Nucleus accumbens (tissue), 56 donors: ENCODE results near the gene TYRO3.
A peak's percentile ranks its signal among the peaks of the same experiment; 100 is the strongest.

Experiments
- DNase-seq, 56 donors: peaks; one replicate each; lab custom pipeline; 2025; lab: John Stamatoyannopoulos, UW

TYRO3 gene

GRCh38 chr15:41558400-41559238 lies at the start of gene TYRO3:
Gene TYRO3 (plus strand): TSS chr15:41559212. CDS start chr15:41559258, 46 bp downstream.
- DNase-seq: peak in 52 of 56 donors; percentile 23 to 90 (median 76)

- DNase-seq: no peak
These were observed 48.3 kb upstream of the TYRO3 start for GRCh38 chr15:41510728-41511127.

- DNase-seq: peak in 1 of 56 donors; percentile 15
These were observed 47.6 kb upstream of the TYRO3 start for GRCh38 chr15:41511331-41511898.

- no peak for DNase-seq
These were observed 47.1 kb upstream of the TYRO3 start for GRCh38 chr15:41511899-41512369.

- DNase-seq: no peak
These were observed 46.5 kb upstream of the TYRO3 start for GRCh38 chr15:41512512-41512939.

- no peak for DNase-seq
These were observed 46.0 kb upstream of the TYRO3 start for GRCh38 chr15:41512940-41513505.

GRCh38 chr15:41513506-41514227 lies 45.3 kb upstream of the TYRO3 start, which contains the start of gene LTK:
Gene LTK (minus strand): TSS chr15:41513827. CDS start chr15:41513709, 118 bp downstream.
- no peak for DNase-seq

- no peak for DNase-seq
These were observed 41.0 kb upstream of the TYRO3 start for GRCh38 chr15:41517895-41518449.

- DNase-seq: no peak
These were observed 38.4 kb upstream of the TYRO3 start for GRCh38 chr15:41520636-41521035.

- no peak for DNase-seq
These were observed 37.4 kb upstream of the TYRO3 start for GRCh38 chr15:41521614-41522013.

GRCh38 chr15:41523097-41523496 lies 35.9 kb upstream of the TYRO3 start:
- DNase-seq: no peak

GRCh38 chr15:41530363-41530956 lies 28.6 kb upstream of the TYRO3 start:
- no peak for DNase-seq

- DNase-seq: no peak
These were observed 23.5 kb upstream of the TYRO3 start for GRCh38 chr15:41535544-41535943.

GRCh38 chr15:41536866-41537265 lies 22.1 kb upstream of the TYRO3 start:
- no peak for DNase-seq

- DNase-seq: no peak
These were observed 15.5 kb upstream of the TYRO3 start for GRCh38 chr15:41543521-41543870.

- DNase-seq: peak in 1 of 56 donors; percentile 7
These were observed 14.4 kb upstream of the TYRO3 start for GRCh38 chr15:41544650-41545015.

GRCh38 chr15:41545218-41545617 lies 13.8 kb upstream of the TYRO3 start:
- DNase-seq: no peak

- DNase-seq: peak in 18 of 56 donors; percentile 0 to 56 (median 20)
These were observed 11.9 kb upstream of the TYRO3 start for GRCh38 chr15:41546851-41547786.
